Vagina (tissue), 2 donors: Measurements from ENCODE around the gene COL6A3. TPM values are rescaled to one million over a fixed set of nuclear protein-coding genes. Genes with fewer than 3 reads are reported as not detected.

Source experiments
- DNase-seq, 2 donors: peaks; one replicate each; pipeline ENCODE4 v3.0.0-alpha.2; 2017; ENCODE audit errors: extremely low spot score in 2 of 2
- H3K27ac ChIP-seq: fragments of 200-600 bp; sonication (generic); one replicate; pipeline ENCODE4 v1.5.1; 2019
- H3K27me3 ChIP-seq: fragments of 200-600 bp; sonication (generic); one replicate; pipeline ENCODE4 v1.5.1; 2019
- H3K36me3 ChIP-seq, 2 donors: fragments of 200-600 bp; sonication (generic); one replicate each; pipeline ENCODE4 v1.5.1; 2017 to 2019
- H3K4me1 ChIP-seq: fragments of 200-600 bp; sonication (generic); one replicate; pipeline ENCODE4 v1.5.1; 2019
- H3K4me3 ChIP-seq, 2 donors: fragments of 200-600 bp; sonication (generic); 1 replicate in 1 of 2; 2 replicates in 1 of 2; pipeline ENCODE4 v1.5.1; 2016 to 2019
- H3K9me3 ChIP-seq: fragments of 200-600 bp; sonication (generic); one replicate; pipeline ENCODE4 v1.5.1; 2019
- POLR2A ChIP-seq, 2 donors: fragments of 450-650 bp; IDR thresholded peaks; one replicate each; pipeline ENCODE4 v1.6.1; 2017; ENCODE audit warnings: antibody characterized with exemption in 2 of 2, mild to moderate bottlenecking in 2 of 2, moderate library complexity in 2 of 2
- POLR2AphosphoS5 ChIP-seq, 2 donors: sonication (generic); formaldehyde crosslinking; IDR thresholded peaks; one replicate each; pipeline ENCODE4 v1.9.0; 2017; ENCODE audit warnings: antibody characterized with exemption in 2 of 2, mild to moderate bottlenecking in 2 of 2, low read depth in 1 of 2; ENCODE audit not compliant: insufficient read depth in 1 of 2
- intact Hi-C: fragments of 100-400 bp; cut with DNase I; formaldehyde crosslinking; loops from one replicate; pipeline ENCODE4 v1.15.1; 2023
- total RNA-seq: library from RNA; depleted of rRNA; stranded (reverse); fragments of >200 nt; gene quantifications from one replicate; pipeline ENCODE4 v1.2.3, GENCODE V29; 2016
- TF ChIP-seq, protein P1 (sequence below), 3 experiments: fragments of 450-650 bp in 2 of 3; fragments of 200-600 bp in 1 of 3; sonication (generic) in 1 of 3; IDR thresholded peaks; one replicate each; pipeline ENCODE4 v1.5.1; 2017 to 2019; ENCODE audit warnings: antibody characterized with exemption in 3 of 3, mild to moderate bottlenecking in 2 of 3, moderate library complexity in 2 of 3

The COL6A3 gene
- total RNA-seq, 1 donor from 2014 or later: 315 TPM

DNA sequence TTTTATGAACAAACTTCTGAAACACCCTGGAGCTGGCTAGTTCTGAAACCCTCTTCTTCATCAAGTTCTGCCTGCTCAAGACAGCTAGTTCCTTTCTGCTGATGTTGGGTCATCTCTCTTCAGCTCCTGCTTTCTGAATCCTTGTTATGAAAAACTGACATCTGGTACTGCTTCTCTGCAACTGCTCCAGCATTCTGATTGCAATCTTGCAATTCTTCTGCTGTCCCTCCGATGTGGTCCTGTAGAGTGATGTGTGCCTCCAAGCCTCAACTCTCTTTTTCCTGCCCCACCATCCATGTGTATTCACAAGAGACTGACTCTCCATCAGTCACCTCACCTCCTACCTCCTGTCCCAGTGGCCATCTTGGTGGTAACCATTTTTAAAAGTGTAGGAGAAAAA is 21.8 kb downstream of the COL6A3 start:
- intact Hi-C loops: no loop called here
- Histone ChIP-seq H3K4me3 (no peak overlapping the region), H3K9me3 (no peaks in the 10 kb centered on the region), H3K27ac (peak overlapping the region; percentile 54), H3K36me3 (peaks cover 6 to 19% of the 10 kb centered on the region in 2 donors), H3K4me1 (peaks cover 33% of the 10 kb centered on the region), H3K27me3 (no peaks in the 10 kb centered on the region)
- TF ChIP-seq, protein P1, sequence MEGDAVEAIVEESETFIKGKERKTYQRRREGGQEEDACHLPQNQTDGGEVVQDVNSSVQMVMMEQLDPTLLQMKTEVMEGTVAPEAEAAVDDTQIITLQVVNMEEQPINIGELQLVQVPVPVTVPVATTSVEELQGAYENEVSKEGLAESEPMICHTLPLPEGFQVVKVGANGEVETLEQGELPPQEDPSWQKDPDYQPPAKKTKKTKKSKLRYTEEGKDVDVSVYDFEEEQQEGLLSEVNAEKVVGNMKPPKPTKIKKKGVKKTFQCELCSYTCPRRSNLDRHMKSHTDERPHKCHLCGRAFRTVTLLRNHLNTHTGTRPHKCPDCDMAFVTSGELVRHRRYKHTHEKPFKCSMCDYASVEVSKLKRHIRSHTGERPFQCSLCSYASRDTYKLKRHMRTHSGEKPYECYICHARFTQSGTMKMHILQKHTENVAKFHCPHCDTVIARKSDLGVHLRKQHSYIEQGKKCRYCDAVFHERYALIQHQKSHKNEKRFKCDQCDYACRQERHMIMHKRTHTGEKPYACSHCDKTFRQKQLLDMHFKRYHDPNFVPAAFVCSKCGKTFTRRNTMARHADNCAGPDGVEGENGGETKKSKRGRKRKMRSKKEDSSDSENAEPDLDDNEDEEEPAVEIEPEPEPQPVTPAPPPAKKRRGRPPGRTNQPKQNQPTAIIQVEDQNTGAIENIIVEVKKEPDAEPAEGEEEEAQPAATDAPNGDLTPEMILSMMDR (IDR thresholded peaks at IDR 0.05): no peak
- no peak for TF ChIP-seq POLR2AphosphoS5 (IDR thresholded peaks at IDR 0.05; ENCODE audit: insufficient read depth in 1 of 2, low read depth in 1 of 2)
- DNase-seq: peak in 1 of 2 donors; percentile 85

DNA sequence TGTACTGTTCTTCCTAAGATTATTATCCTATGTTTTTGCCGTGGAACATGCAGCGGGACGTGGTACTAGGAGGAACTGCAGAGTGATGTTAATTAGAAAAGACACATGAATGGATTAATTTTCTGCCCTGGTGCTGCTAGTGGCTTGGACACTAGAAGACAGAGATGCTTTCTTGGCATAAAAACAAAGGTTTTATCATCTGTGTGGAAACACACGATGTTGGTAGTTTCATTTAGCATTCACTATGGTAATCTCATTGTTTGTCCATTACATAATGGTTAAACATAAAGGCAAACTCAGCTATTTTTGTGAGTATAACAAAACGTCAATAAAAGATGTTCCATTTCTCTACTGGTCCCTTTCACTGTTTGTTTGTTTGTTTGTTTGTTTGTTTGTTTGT is 22.8 kb downstream of the COL6A3 start:
- Histone ChIP-seq H3K27ac (peak overlapping the region; percentile 54), H3K4me1 (peaks cover 31% of the 10 kb centered on the region), H3K9me3 (no peaks in the 10 kb centered on the region), H3K36me3 (peaks cover 6 to 16% of the 10 kb centered on the region in 2 donors), H3K27me3 (no peaks in the 10 kb centered on the region), H3K4me3 (no peak overlapping the region)
- peak in 1 of 2 donors; percentile 37 for DNase-seq
- intact Hi-C loops: no loop called here
- TF ChIP-seq POLR2A (IDR thresholded peaks at IDR 0.05) (no peak), POLR2AphosphoS5 (IDR thresholded peaks at IDR 0.05; ENCODE audit: insufficient read depth in 1 of 2, low read depth in 1 of 2) (no peak)
- TF ChIP-seq, protein P1 (IDR thresholded peaks at IDR 0.05): no peak

DNA sequence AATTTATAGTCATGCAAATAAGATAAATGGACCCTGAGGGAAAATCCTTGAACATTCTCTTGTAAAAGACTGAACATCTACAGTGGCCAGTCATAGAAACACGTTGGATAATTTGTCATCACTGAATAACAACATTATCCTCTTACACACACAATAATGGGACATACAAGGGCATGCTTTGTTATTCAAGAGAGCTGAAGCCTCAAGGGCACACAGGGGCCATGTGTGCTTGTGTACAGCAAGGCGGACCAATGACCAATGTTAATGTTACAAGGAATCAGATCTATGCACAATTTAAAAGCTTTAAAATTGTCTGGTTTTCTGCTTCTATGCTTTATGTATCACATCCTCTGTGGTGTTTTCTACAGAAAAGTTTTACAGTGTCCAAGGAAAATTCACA is 23.7 kb downstream of the COL6A3 start:
- peak in 1 of 2 donors; percentile 52 for DNase-seq
- H3K27ac ChIP-seq: peak overlapping the region; percentile 54
- H3K27me3 ChIP-seq: no peaks in the 10 kb centered on the region
- peaks cover 6 to 8% of the 10 kb centered on the region in 2 donors for H3K36me3 ChIP-seq
- H3K9me3 ChIP-seq: no peaks in the 10 kb centered on the region
- H3K4me1 ChIP-seq: peaks cover 24% of the 10 kb centered on the region
- TF ChIP-seq, protein P1 (IDR thresholded peaks at IDR 0.05): no peak
- no peak for TF ChIP-seq POLR2AphosphoS5 (IDR thresholded peaks at IDR 0.05; ENCODE audit: insufficient read depth in 1 of 2, low read depth in 1 of 2)
- no peak for TF ChIP-seq POLR2A (IDR thresholded peaks at IDR 0.05)
- intact Hi-C loops: no loop called here
- no peak overlapping the region for H3K4me3 ChIP-seq

DNA sequence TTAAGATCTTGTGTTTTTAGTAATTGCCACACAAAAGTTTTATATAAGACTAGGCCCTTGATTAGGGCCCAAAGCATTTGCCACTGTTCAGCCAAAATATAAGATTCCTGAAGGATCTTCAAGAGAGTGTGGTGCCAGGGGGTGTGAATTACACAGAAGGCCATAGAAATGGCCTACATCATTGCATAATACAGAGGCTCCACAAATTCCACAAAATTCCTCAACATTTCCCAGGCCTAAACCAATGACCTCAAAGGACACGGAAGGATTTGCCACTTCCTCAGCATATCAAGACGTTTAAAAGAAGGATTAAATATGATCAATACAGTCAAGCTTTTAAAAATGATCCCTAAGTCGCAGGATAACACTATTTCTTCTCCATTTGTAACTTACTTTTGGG is 24.1 kb downstream of the COL6A3 start:
- Histone ChIP-seq H3K4me1 (peaks cover 25% of the 10 kb centered on the region), H3K27ac (peak overlapping the region; percentile 18), H3K9me3 (no peaks in the 10 kb centered on the region), H3K27me3 (no peaks in the 10 kb centered on the region), H3K4me3 (no peak overlapping the region), H3K36me3 (peaks cover 6 to 8% of the 10 kb centered on the region in 2 donors)
- TF ChIP-seq POLR2AphosphoS5 (IDR thresholded peaks at IDR 0.05; ENCODE audit: insufficient read depth in 1 of 2, low read depth in 1 of 2): no peak
- TF ChIP-seq POLR2A (IDR thresholded peaks at IDR 0.05): no peak
- TF ChIP-seq, protein P1 (IDR thresholded peaks at IDR 0.05): no peak
- intact Hi-C loops: no loop called here
- peak in 1 of 2 donors; percentile 44 for DNase-seq

DNA sequence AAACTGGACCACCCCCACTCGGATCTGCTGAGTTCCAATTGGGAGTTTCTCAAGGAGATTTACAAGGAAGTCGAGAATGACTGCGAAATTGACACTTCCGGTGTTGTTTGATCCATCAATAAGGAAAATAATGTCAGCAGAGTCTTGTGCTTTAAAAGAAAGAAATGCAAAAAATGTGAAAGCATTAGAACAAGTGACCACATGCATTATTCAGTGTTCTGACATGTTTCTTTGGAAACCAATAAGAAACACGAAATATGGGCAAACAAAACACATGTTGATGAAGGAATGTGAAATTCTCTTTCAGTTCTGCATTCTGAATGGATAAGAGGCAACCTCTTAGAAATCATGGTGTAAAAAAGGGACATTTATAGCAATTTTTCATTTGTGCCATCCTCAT is 25.9 kb downstream of the COL6A3 start:
- intact Hi-C loops: no loop called here
- DNase-seq: no peak
- H3K4me3 ChIP-seq: no peak overlapping the region
- no peak for TF ChIP-seq POLR2AphosphoS5 (IDR thresholded peaks at IDR 0.05; ENCODE audit: insufficient read depth in 1 of 2, low read depth in 1 of 2)
- no peak for TF ChIP-seq POLR2A (IDR thresholded peaks at IDR 0.05)
- TF ChIP-seq, protein P1 (IDR thresholded peaks at IDR 0.05): no peak
- H3K27ac ChIP-seq: no peak overlapping the region
- H3K36me3 ChIP-seq: peaks cover 0 to 8% of the 10 kb centered on the region in 2 donors
- no peaks in the 10 kb centered on the region for H3K9me3 ChIP-seq
- H3K4me1 ChIP-seq: peaks cover 16% of the 10 kb centered on the region
- H3K27me3 ChIP-seq: no peaks in the 10 kb centered on the region
